HEK293 (cell line): ENCODE data around the gene SLC2A4.
"Not testable (repeated sequence)": the region's sequence is repeated elsewhere in the genome, so short reads cannot be mapped to it uniquely, and the experiment has no call there.

Experiments
- CTCF ChIA-PET: fragments of 350-600 bp; formaldehyde crosslinking; extraction: SDS; loops from one replicate; lab custom pipeline; 2021; ENCODE audit warnings: antibody characterized with exemption; lab: Yijun Ruan, JAX
- POLR2A ChIA-PET: fragments of 300-600 bp; formaldehyde crosslinking; extraction: SDS; loops from one replicate; lab custom pipeline; 2020; ENCODE audit warnings: antibody characterized with exemption, inconsistent platforms; lab: Yijun Ruan, JAX
- H3K27ac ChIP-seq: fragments of 200-500 bp; sonication (Bioruptor generic); 2 replicates; pipeline ENCODE4 v1.5.1; 2014; ENCODE audit warnings: low read depth, low read length, control low read depth, inconsistent platforms; ENCODE audit errors: extremely low read depth
- H3K36me3 ChIP-seq, 2 experiments: fragments of 200-500 bp in 1 of 2; sonication (Bioruptor generic) in 1 of 2; 1 replicate in 1 of 2; 2 replicates in 1 of 2; pipeline ENCODE4 v1.5.1; 2014 to 2017; ENCODE audit warnings: inconsistent platforms in 2 of 2, low read length in 2 of 2; ENCODE audit not compliant: control insufficient read depth in 2 of 2, insufficient read depth in 1 of 2
- H3K4me1 ChIP-seq: fragments of 200-500 bp; sonication (Bioruptor generic); 2 replicates; pipeline ENCODE4 v1.5.1; 2014; ENCODE audit warnings: mild to moderate bottlenecking, low read length, inconsistent platforms; ENCODE audit not compliant: control insufficient read depth, insufficient read depth
- H3K4me3 ChIP-seq: 2 replicates; pipeline ENCODE4 v1.5.1; 2011; ENCODE audit warnings: low read depth, mild to moderate bottlenecking, control low read depth, low read length, moderate library complexity
- H3K9me3 ChIP-seq: fragments of 200-500 bp; sonication (Bioruptor generic); 2 replicates; pipeline ENCODE4 v1.5.1; 2014; ENCODE audit warnings: low read depth, low read length, inconsistent platforms; ENCODE audit not compliant: control insufficient read depth, insufficient read depth
- BCL11B ChIP-seq: fragments of 450-650 bp; formaldehyde crosslinking; IDR thresholded peaks from 2 replicates; pipeline ENCODE4 v1.5.1; 2016; ENCODE audit warnings: low read depth, missing biosample characterization, missing genetic modification characterization
- FEZF1 ChIP-seq: fragments of 450-650 bp; formaldehyde crosslinking; IDR thresholded peaks from 2 replicates; pipeline ENCODE4 v1.5.1; 2016; ENCODE audit warnings: missing biosample characterization, missing genetic modification characterization
- KLF1 ChIP-seq: fragments of 450-650 bp; formaldehyde crosslinking; IDR thresholded peaks from 2 replicates; pipeline ENCODE4 v1.5.1; 2016; ENCODE audit warnings: missing biosample characterization, missing genetic modification characterization
- KLF10 ChIP-seq: fragments of 450-650 bp; IDR thresholded peaks from 2 replicates; pipeline ENCODE4 v1.5.1; 2018; ENCODE audit warnings: missing biosample characterization, mild to moderate bottlenecking, missing genetic modification characterization
- KLF16 ChIP-seq: fragments of 450-650 bp; formaldehyde crosslinking; IDR thresholded peaks from 2 replicates; pipeline ENCODE4 v1.5.1; 2017; ENCODE audit warnings: missing biosample characterization, missing genetic modification characterization
- KLF8 ChIP-seq: fragments of 450-650 bp; formaldehyde crosslinking; IDR thresholded peaks from 2 replicates; pipeline ENCODE4 v1.5.1; 2016; ENCODE audit warnings: missing biosample characterization, missing genetic modification characterization
- OVOL3 ChIP-seq: fragments of 450-650 bp; formaldehyde crosslinking; IDR thresholded peaks from 2 replicates; pipeline ENCODE4 v1.5.1; 2016; ENCODE audit warnings: missing biosample characterization, missing genetic modification characterization
- SCRT1 ChIP-seq: fragments of 450-650 bp; formaldehyde crosslinking; IDR thresholded peaks from 2 replicates; pipeline ENCODE4 v1.5.1; 2016; ENCODE audit warnings: missing biosample characterization, missing genetic modification characterization, borderline replicate concordance
- SCRT2 ChIP-seq: fragments of 450-650 bp; formaldehyde crosslinking; IDR thresholded peaks from 2 replicates; pipeline ENCODE4 v1.5.1; 2016; ENCODE audit warnings: missing biosample characterization, missing genetic modification characterization
- ZEB2 ChIP-seq: fragments of 450-650 bp; formaldehyde crosslinking; IDR thresholded peaks from 2 replicates; pipeline ENCODE4 v1.5.1; 2016; ENCODE audit warnings: missing biosample characterization, missing genetic modification characterization
- ZNF132 ChIP-seq: fragments of 450-650 bp; formaldehyde crosslinking; IDR thresholded peaks from 2 replicates; pipeline ENCODE4 v1.5.1; 2017; ENCODE audit warnings: missing biosample characterization, missing genetic modification characterization, borderline replicate concordance
- ZNF138 ChIP-seq: fragments of 450-650 bp; formaldehyde crosslinking; IDR thresholded peaks from 2 replicates; pipeline ENCODE4 v1.5.1; 2016; ENCODE audit warnings: missing biosample characterization, missing genetic modification characterization, borderline replicate concordance
- ZNF155 ChIP-seq: fragments of 450-650 bp; formaldehyde crosslinking; IDR thresholded peaks from 2 replicates; pipeline ENCODE4 v1.5.1; 2016; ENCODE audit warnings: missing biosample characterization, missing genetic modification characterization
- ZNF701 ChIP-seq: fragments of 450-650 bp; formaldehyde crosslinking; IDR thresholded peaks from 2 replicates; pipeline ENCODE4 v1.5.1; 2016; ENCODE audit warnings: missing biosample characterization, missing genetic modification characterization
- ZNF76 ChIP-seq: fragments of 450-650 bp; formaldehyde crosslinking; IDR thresholded peaks from 2 replicates; pipeline ENCODE4; 2016; ENCODE audit warnings: low read depth, missing biosample characterization, missing genetic modification characterization, borderline replicate concordance
- ZNF830 ChIP-seq: fragments of 450-650 bp; IDR thresholded peaks from 2 replicates; pipeline ENCODE4 v1.5.0; 2018; ENCODE audit warnings: missing biosample characterization, missing genetic modification characterization, low read depth, mild to moderate bottlenecking, moderate library complexity
- ZNF843 ChIP-seq: fragments of 450-650 bp; formaldehyde crosslinking; IDR thresholded peaks from 2 replicates; pipeline ENCODE4 v1.5.1; 2016; ENCODE audit warnings: missing biosample characterization, missing genetic modification characterization
- ZXDB ChIP-seq: fragments of 450-650 bp; formaldehyde crosslinking; IDR thresholded peaks from 2 replicates; pipeline ENCODE4 v1.5.1; 2016; ENCODE audit warnings: missing biosample characterization, missing genetic modification characterization
- TF ChIP-seq, protein P1 (sequence below): fragments of 450-650 bp; formaldehyde crosslinking; IDR thresholded peaks from 2 replicates; pipeline ENCODE4 v1.5.1; 2016; ENCODE audit warnings: missing biosample characterization, missing genetic modification characterization, borderline replicate concordance
- TF ChIP-seq, protein P2 (sequence below): fragments of 450-650 bp; formaldehyde crosslinking; IDR thresholded peaks from 2 replicates; pipeline ENCODE4 v1.5.1; 2017; ENCODE audit warnings: missing biosample characterization, missing genetic modification characterization

The SLC2A4 gene

DNA sequence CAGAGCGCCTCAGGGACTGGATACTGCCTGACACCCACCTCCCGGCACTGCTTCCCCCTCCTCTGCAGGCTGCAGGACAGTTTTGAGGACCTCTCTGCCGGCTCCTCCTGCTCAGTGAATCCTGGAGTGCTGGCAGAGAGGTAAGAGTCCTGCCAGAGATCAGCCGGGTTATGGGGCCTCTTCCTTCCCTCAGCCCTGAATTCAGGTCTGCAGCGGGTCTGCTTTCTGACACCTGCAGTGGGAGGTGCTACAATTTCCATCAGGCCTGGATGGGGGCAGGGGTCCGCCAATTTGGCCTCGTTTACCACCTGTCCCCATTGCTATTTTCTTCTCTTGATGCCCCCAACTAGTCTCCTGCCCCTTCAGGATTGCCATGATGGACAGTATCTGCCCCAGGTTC lies 50.6 kb downstream of the SLC2A4 start:
- H3K9me3 ChIP-seq, result no peaks in the 10 kb centered on the region
- TF ChIP-seq ZXDB (tag by site-specific recombination), result no peak
- TF ChIP-seq ZNF132 (tag by site-specific recombination), result no peak
- TF ChIP-seq ZNF701 (tag by site-specific recombination), result no peak
- TF ChIP-seq, all 188 proteins: peak for 0
- ChIA-PET CTCF (no interaction called here), POLR2A (no interaction called here)
- no peak overlapping the region for H3K27ac ChIP-seq
- H3K4me1 ChIP-seq, result peaks cover 9% of the 10 kb centered on the region
- H3K4me3 ChIP-seq, result no peak overlapping the region
- H3K36me3 ChIP-seq, result peaks cover 0 to 2% of the 10 kb centered on the region in 2 experiments; a peak in 1 of 3 replicates

DNA sequence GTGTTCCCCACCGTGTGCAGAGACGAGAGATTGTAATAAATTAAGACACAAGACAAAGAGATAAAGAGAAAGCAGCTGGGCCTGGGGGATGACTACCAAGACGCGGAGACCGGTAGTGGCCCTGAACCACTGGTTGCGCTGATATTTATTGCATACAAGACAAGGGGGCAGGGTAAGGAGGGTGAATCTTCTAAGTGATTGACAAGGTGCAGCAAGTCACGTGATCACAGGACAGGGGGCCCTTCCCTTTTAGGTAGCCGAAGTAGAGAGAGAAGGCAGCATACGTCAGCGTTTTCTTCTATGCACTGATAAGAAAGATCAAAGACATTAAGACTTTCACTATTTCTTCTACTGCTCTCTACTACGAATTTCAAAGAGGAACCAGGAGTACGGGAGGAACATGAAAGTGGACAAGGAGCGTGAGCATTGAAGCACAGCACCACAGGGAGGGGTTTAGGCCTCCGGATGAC lies 51.1 kb downstream of the SLC2A4 start:
- POLR2A ChIA-PET, H3K27ac ChIP-seq, H3K4me3 ChIP-seq, CTCF ChIA-PET, H3K9me3 ChIP-seq, H3K36me3 ChIP-seq, H3K4me1 ChIP-seq: not testable (repeated sequence)

DNA sequence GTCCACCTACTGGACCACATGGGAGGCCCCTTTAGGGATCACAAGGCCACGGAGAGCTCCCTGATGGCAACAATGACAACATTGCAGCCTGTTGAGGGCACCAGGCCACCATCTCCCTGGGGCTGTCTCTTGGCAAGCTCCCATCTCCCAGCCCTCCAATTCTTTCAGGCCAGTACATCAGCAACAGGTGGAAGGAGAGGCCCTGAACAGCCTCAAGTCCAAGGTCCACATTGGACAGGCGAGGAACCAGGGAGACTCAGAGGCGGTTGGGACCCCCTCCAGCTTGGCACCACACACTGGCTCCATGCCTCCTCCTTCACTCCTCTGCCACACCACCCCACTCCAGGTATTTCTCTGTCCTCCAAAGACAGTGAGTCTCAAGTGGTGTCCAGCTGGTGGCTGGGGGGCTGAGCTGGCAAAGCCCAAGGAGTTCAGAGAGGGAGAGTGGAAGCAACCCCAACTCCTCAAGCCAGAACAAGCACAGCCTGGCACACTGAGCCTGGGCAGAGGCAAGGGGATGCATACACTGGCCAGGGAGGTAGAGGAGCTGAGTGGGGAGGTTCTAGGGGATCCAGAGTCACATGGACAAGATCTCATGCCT lies 53.5 kb downstream of the SLC2A4 start:
- ChIA-PET POLR2A (interaction anchor here (1.2 kb wide), 1 partner anchor 10 kb away, joined by 3 read pairs; no protein-coding TSS in a partner anchor), CTCF (interaction anchor here (0.7 to 1.9 kb wide), 5 partner anchors 10 to 55 kb away, joined by 3 to 7 read pairs (median 5); no protein-coding TSS in a partner anchor)
- no peaks in the 10 kb centered on the region for H3K9me3 ChIP-seq
- TF ChIP-seq SCRT1 (tag by site-specific recombination) (peak; percentile 80; the same call in 1 of the 2 replicates), FEZF1 (tag by site-specific recombination) (no peak), SCRT2 (peak; percentile 95)
- H3K36me3 ChIP-seq, result no peaks in the 10 kb centered on the region
- H3K27ac ChIP-seq, result no peak overlapping the region
- 0 out of 2 replicates have a peak, but pooled peaks cover 3% of the 10 kb centered on the region for H3K4me1 ChIP-seq
- no peak overlapping the region for H3K4me3 ChIP-seq

DNA sequence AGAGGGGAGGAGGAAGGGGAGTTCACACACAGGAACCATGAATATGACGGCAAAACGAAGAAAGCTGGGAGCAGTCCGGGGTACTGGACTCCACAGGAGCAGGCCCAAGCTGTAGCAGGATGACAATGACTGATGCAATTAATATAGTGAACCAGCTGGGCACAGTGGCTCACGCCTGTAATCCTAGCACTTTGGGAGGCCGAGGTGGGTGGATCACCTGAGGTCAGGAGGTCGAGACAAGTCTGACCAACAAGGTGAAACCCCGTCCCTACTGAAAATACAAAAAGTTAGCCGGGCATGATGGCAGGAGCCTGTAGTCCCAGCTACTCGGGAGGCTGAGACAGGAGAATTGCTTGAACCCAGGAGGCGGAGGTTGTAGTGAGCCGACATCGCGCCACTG lies 54.2 kb downstream of the SLC2A4 start:
- not testable (repeated sequence) for H3K36me3 ChIP-seq, H3K27ac ChIP-seq, H3K4me3 ChIP-seq, H3K4me1 ChIP-seq, H3K9me3 ChIP-seq
- ChIA-PET POLR2A (interaction anchor here (1.1 kb wide), 1 partner anchor 25 kb away, joined by 3 read pairs; no protein-coding TSS in a partner anchor), CTCF (interaction anchor here (0.5 to 1.9 kb wide), 8 partner anchors 10 to 344 kb away, joined by 3 to 7 read pairs (median 4); no protein-coding TSS in a partner anchor)

DNA sequence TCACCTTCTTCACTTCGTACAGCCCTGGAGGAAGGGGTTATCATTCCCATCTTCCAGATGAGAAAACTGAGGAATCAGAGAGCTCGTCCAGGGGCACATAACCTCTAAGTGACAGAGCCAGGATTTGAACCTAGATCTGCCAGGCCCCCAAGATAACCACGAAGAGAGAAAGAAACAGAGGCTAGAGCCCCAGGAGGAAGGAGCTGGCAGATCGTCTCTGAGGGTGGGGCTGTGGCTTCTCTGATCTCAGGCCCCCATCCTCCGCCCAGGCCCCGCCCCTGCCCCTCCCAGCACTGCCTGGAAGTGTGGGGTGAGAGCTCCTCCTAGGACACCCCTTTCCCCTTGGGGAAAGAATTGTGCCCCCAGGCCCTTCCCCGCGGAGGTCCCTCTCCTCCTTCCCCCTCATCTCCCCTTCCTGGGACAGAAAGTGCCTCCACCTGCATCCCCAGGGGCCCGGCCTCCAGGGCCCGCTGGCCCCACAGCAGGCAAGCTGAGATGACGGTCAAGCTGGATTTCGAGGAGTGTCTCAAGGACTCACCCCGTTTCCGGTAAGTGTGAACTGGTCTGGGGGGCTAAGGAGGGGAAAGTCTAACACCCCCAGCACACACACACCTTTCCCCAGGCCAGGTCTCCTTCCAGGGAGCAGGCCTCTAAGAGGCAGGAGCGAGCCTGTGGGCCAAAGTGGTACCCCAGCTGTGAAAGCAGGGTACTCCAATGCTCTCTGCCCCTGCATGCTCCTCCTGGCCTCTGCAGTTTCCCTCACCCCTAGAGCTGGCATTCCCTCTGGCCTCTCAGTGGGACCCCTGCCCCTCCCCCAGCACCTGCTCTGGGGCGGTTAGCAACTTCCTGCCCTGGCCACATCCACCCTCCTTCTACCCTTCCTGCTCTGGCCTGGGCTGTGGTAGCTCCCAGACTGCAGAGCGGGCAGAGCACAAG lies 55.0 kb downstream of the SLC2A4 start, which contains the start of gene ACAP1:
TSS of gene ACAP1 (plus strand) at position 290 of the 936 bp plus-strand sequence. CDS start at position 496, 206 bp downstream.
- Histone ChIP-seq H3K27ac (no peak within 1 kb of the TSS), H3K4me1 (no peaks in the 10 kb centered on the region), H3K9me3 (no peaks in the 10 kb centered on the region), H3K4me3 (no peak within 1 kb of the TSS), H3K36me3 (no peaks in the 10 kb centered on the region)
- POLR2A ChIA-PET, result interaction anchor here (0.8 to 1.1 kb wide), 2 partner anchors 17 to 26 kb away, joined by 3 read pairs; no protein-coding TSS in a partner anchor
- CTCF ChIA-PET, result interaction anchor here (0.5 to 1.9 kb wide), 10 partner anchors 9 to 344 kb away, joined by 3 to 10 read pairs (median 4); no protein-coding TSS in a partner anchor
- TF ChIP-seq KLF8 (tag by site-specific recombination) (peak; percentile 71; the same call in 1 of the 2 replicates), KLF10 (tag by site-specific recombination) (no peak), KLF1 (tag by site-specific recombination) (peak; percentile 90), KLF16 (tag by site-specific recombination) (no peak), ZNF155 (tag by site-specific recombination) (no peak), ZNF830 (tag by site-specific recombination) (no peak), ZEB2 (no peak), ZNF76 (tag by site-specific recombination) (no peak), ZNF138 (no peak), OVOL3 (tag by site-specific recombination) (no peak), ZNF843 (no peak), BCL11B (tag by site-specific recombination) (no peak)
- TF ChIP-seq, protein P1, sequence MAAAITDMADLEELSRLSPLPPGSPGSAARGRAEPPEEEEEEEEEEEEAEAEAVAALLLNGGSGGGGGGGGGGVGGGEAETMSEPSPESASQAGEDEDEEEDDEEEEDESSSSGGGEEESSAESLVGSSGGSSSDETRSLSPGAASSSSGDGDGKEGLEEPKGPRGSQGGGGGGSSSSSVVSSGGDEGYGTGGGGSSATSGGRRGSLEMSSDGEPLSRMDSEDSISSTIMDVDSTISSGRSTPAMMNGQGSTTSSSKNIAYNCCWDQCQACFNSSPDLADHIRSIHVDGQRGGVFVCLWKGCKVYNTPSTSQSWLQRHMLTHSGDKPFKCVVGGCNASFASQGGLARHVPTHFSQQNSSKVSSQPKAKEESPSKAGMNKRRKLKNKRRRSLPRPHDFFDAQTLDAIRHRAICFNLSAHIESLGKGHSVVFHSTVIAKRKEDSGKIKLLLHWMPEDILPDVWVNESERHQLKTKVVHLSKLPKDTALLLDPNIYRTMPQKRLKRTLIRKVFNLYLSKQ, result no peak
- TF ChIP-seq, protein P2, sequence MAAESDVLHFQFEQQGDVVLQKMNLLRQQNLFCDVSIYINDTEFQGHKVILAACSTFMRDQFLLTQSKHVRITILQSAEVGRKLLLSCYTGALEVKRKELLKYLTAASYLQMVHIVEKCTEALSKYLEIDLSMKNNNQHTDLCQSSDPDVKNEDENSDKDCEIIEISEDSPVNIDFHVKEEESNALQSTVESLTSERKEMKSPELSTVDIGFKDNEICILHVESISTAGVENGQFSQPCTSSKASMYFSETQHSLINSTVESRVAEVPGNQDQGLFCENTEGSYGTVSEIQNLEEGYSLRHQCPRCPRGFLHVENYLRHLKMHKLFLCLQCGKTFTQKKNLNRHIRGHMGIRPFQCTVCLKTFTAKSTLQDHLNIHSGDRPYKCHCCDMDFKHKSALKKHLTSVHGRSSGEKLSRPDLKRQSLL (tag by site-specific recombination), result no peak
